Hematopoietic multipotent progenitor cell (in vitro differentiated cells): ENCODE data around the gene RAB42. TPM values are rescaled to one million over a fixed set of nuclear protein-coding genes. Genes with fewer than 3 reads are reported as not detected.
"Not testable (repeated sequence)": the region's sequence is repeated elsewhere in the genome, so short reads cannot be mapped to it uniquely, and the experiment has no call there.

ENCODE experiments used
- DNase-seq, 3 donors: peaks; one replicate each; pipeline ENCODE4 v3.0.0-alpha.2; 2011 to 2015; ENCODE audit warnings: low read depth in 2 of 3, low spot score in 2 of 3
- total RNA-seq: library from RNA; depleted of rRNA; stranded (reverse); fragments of >200 nt; gene quantifications from one replicate; pipeline ENCODE4 v1.2.3, GENCODE V29; 2012

RAB42 gene
- total RNA-seq, 1 donor: 1.6 TPM

- no peak for DNase-seq
Measured at GRCh38 chr1:28582248-28582615, 9.8 kb upstream of the RAB42 start.

- not testable (repeated sequence) for DNase-seq
Measured at GRCh38 chr1:28586585-28587391, 5.3 kb upstream of the RAB42 start.

- peak in 1 of 3 donors; percentile 18 for DNase-seq
Measured at GRCh38 chr1:28592321-28593071, 431 bp downstream of the RAB42 start.

GRCh38 chr1:28593988-28594356, 1.9 kb downstream of the RAB42 start:
- DNase-seq: not testable (repeated sequence)

DNA sequence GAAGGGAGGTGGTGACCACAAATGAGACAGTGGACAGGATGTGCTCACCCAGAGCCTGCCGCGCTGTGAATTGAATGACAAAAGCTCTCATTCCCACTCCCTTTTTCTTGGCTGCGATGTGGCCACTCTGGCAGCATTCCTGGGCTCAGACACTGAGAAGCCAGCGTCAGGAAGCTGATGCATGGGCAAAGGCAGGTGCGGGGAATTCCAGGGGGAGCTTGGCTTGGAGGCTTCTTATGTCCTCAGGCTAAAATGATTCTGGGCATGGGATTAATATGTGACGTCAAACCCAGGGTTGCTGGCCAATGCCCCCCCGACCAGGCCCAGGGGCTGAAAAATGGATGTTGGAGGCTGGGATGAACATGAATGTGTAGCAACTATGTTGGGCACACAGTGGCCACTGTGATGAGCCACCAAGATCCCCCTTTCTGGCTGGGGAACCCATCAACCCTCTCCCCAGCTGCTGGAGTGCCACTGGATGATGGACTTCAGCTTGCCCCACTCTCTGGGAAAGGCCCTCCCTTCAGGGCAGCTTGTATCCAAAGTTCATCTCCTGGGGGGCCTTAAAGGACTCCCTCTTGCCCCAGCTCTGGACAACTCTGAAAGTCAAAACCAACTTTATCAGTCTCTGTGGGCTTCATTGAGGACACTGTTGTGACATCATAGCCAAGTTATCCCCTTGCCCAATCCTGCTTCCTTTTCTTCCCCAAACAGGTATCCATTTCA, 2.8 kb downstream of the RAB42 start:
- not testable (repeated sequence) for DNase-seq

DNA sequence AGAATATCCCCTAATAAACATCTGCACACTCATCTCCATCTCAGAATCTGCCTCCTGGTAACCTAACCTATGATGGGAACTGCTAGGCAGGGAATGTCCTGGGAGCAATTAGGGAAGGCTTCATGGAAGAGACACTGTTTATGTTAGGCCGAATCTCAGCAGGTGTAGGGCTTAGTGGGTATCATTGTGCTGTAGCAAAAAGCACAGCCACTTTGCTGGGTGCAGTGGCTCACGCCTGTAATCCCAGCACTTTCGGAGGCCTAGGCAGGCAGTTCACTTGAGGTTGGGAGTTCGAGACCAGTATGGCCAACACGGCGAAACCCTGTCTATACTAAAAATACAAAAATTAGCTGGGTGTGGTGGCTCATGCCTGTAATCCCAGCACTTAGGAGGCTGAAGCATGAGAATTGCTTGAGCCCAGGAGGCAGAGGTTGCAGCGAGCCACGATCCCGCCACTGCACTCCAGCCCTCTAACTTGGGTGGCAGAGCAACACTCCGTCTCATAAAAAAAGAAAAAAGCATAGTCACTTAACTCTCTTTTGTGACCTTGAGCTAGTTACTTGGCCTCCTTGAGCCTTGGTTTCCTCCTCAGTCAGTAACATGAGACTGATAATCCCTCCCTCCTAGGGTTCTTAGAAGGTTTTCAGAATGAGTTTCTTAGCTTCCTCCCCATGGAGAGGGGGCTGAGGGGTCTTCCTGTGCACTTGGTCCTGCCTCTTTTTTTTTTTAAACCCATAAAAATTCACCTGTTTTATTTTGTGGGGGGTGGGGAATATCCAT, 3.5 kb downstream of the RAB42 start:
- no peak for DNase-seq

DNA sequence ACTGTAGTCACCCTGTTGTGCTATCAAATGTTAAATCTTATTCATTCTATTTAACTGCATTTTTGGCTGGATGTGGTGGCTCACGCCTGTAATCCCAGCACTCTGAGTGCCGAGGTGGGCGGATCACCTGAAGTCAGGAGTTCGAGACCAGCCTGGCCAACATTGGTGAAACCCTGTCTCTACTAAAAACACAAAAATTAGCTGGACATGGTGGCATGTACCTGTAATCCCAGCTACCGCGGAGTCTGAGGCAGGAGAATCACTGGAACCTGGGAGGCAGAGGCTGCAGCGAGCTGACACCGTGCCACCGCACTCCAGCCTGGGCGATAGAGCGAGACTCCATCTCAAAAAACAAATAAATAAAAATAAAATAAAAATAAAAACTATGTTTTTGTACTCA, 4.2 kb downstream of the RAB42 start:
- DNase-seq: not testable (repeated sequence)

GRCh38 chr1:28601696-28602095, 9.6 kb downstream of the RAB42 start:
- no peak for DNase-seq

- DNase-seq: peak in 2 of 3 donors; percentile 49 to 69
Measured at GRCh38 chr1:28602536-28603439, 10.7 kb downstream of the RAB42 start.

DNA sequence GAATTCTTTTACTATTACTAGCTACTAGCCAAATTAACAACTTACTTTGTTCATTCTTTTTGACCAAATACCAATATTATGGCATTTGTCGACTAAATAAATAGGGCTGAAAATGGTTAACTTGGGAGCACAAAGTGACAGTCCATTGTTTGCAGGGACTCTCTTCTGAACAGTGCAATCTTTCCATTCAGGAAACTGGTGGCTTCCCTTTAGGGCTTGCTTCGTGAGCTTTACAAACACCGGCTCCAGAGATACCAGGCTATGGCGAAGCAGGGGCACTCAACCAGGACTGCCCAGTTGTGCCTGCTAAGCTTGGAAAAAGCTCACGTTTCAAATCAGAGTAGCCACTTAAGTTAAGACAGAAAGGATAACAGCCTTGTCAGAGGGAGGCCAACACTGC, 12.3 kb downstream of the RAB42 start:
- no peak for DNase-seq

- DNase-seq: no peak
Measured at GRCh38 chr1:28604962-28605361, 12.9 kb downstream of the RAB42 start.

GRCh38 chr1:28606771-28607170, 14.7 kb downstream of the RAB42 start:
- no peak for DNase-seq

GRCh38 chr1:28613175-28613574, 21.1 kb downstream of the RAB42 start:
- DNase-seq: no peak

GRCh38 chr1:28631713-28632112, 39.6 kb downstream of the RAB42 start:
- no peak for DNase-seq

- no peak for DNase-seq
Measured at GRCh38 chr1:28632560-28632959, 40.5 kb downstream of the RAB42 start.

- peak in 2 of 3 donors; percentile 48 to 68 for DNase-seq
Measured at GRCh38 chr1:28640766-28641165, 48.7 kb downstream of the RAB42 start.

- DNase-seq: no peak
Measured at GRCh38 chr1:28642056-28642846, 50.2 kb downstream of the RAB42 start.

DNA sequence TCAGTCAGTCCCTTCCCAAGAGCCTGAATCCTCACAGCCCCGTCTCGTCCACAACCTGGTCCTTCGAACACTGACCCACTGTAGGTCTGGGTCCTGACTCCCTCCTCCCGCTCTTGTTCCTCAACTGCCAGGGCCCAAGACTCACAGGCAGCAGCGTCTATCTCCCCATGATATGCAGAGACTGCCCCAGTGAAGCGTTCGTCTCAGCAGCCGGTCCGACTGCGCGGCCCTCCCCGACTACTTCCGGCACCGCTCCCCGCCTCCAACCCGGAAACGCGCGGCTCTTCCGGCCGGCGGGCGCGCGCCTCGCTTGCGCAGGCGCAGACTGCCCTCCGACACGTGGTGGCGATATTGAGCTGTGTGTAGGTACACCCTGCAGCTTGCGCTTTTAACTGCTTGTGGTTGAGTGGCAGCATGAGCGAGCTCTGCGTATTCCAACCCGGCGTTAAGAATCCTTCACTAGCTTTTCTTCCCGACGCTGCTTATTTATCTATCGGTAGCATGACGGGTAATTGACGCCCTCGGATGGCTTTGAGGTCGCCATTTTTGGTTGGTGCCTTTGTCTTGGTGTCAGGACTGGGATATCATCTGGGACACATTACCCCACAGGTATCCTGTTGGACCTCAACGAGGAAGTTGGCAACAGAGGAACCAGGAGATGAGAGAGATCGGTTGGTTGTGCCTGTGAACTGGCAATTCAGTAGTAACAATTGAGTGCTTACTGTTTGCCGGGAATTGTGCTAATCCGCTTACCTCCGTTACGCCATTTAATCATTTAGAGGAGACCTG, 51.0 kb downstream of the RAB42 start, which contains the start of gene TAF12:
TAF12 (minus strand) TSS at position 221 of the 789 bp plus-strand sequence. CDS start 20,986 bp downstream, outside the sequence.
- peak; percentile 94 to 97 (median 94) for DNase-seq
